T-cell (primary cell): ENCODE measurements around the gene TPRG1L. TPM values are rescaled to one million over a fixed set of nuclear protein-coding genes. Genes with fewer than 3 reads are reported as not detected.

ENCODE experiments used
- ATAC-seq, 4 experiments: fragments of 200-7000 bp in 3 of 4; fragments of 150-1000 bp in 1 of 4; cut with Tn5 transposase; replicated peaks in 1 of 4; 1 replicate in 3 of 4; 2 replicates in 1 of 4; pipeline ENCODE4 v1.10.0; 2021; ENCODE audit warnings: moderate library complexity in 3 of 4, mild to moderate bottlenecking in 2 of 4, moderate number of reproducible peaks in 1 of 4
- CTCF ChIA-PET, 2 donors: fragments of 300-600 bp; sonication (Branson Sonifier 250); formaldehyde crosslinking; loops; one replicate each; lab custom pipeline; 2022; ENCODE audit warnings: antibody characterized with exemption in 2 of 2; lab: Charles Lee
- POLR2A ChIA-PET, 2 donors: fragments of 300-600 bp; sonication (Branson Sonifier 250); formaldehyde crosslinking; loops; one replicate each; lab custom pipeline; 2022; ENCODE audit warnings: antibody characterized with exemption in 2 of 2; lab: Charles Lee
- DNase-seq, 35 experiments: peaks; one replicate each; pipeline versions ENCODE4 v3.0.0 to v3.0.0-alpha.2; 2013 to 2023
- H3K27ac ChIP-seq: one replicate; pipeline ENCODE4 v1.5.1; 2013; ENCODE audit warnings: low read length
- H3K27me3 ChIP-seq, 2 experiments: replicated peaks in 1 of 2; 1 replicate in 1 of 2; 2 replicates in 1 of 2; pipeline versions ENCODE4 v1.6.1 to v1.7.0; 2013; ENCODE audit warnings: low read length in 1 of 2, mixed read lengths in 1 of 2; ENCODE audit not compliant: control insufficient read depth in 2 of 2, insufficient read depth in 2 of 2; ENCODE audit errors: extremely low read depth in 1 of 2
- H3K36me3 ChIP-seq, 2 donors: 1 replicate in 1 of 2; 2 replicates in 1 of 2; pipeline versions ENCODE4 v1.6.1 to v1.7.0; 2013; ENCODE audit warnings: low read length in 1 of 2; ENCODE audit not compliant: control insufficient read depth in 2 of 2, insufficient read depth in 1 of 2; ENCODE audit errors: extremely low read depth in 1 of 2
- H3K4me1 ChIP-seq, 2 experiments: 1 replicate in 1 of 2; 2 replicates in 1 of 2; pipeline versions ENCODE4 v1.6.1 to v1.7.0; 2013; ENCODE audit warnings: low read length in 2 of 2, mixed read lengths in 1 of 2; ENCODE audit not compliant: insufficient read depth in 2 of 2, control insufficient read depth in 1 of 2; ENCODE audit errors: extremely low read depth in 1 of 2
- H3K4me3 ChIP-seq, 2 donors: 1 replicate in 1 of 2; 2 replicates in 1 of 2; pipeline versions ENCODE4 v1.5.1 to v1.7.0; 2013; ENCODE audit warnings: mild to moderate bottlenecking in 2 of 2, low read length in 1 of 2, moderate library complexity in 1 of 2; ENCODE audit not compliant: control insufficient read depth in 1 of 2; ENCODE audit errors: extremely low read depth in 1 of 2
- H3K9me3 ChIP-seq: 2 replicates; pipeline ENCODE4 v1.7.0; 2013
- H3K27ac Mint-ChIP-seq, 2 donors: one replicate each; pipeline ENCODE4 v1.8.0; 2020 to 2021; ENCODE audit warnings: mild to moderate bottlenecking in 2 of 2, mixed read lengths in 2 of 2
- H3K27me3 Mint-ChIP-seq, 2 donors: one replicate each; pipeline ENCODE4 v1.8.0; 2021 to 2022; ENCODE audit warnings: mixed read lengths in 2 of 2
- H3K36me3 Mint-ChIP-seq: one replicate; pipeline ENCODE4 v1.8.0; 2021; ENCODE audit warnings: mixed read lengths
- H3K4me1 Mint-ChIP-seq, 3 donors: one replicate each; pipeline ENCODE4 v1.8.0; 2020 to 2022; ENCODE audit warnings: mixed read lengths in 3 of 3, mild to moderate bottlenecking in 1 of 3
- H3K4me3 Mint-ChIP-seq, 3 donors: one replicate each; pipeline ENCODE4 v1.8.0; 2020 to 2022; ENCODE audit warnings: mild to moderate bottlenecking in 3 of 3, mixed read lengths in 3 of 3, moderate library complexity in 3 of 3
- H3K9me3 Mint-ChIP-seq, 3 donors: one replicate each; pipeline ENCODE4 v1.8.0; 2020 to 2022; ENCODE audit warnings: mixed read lengths in 3 of 3
- WGBS: methylation state at CpG from one replicate; pipeline ENCODE4 v1.1.5; 2013; ENCODE audit warnings: missing lambda C conversion rate; ENCODE audit not compliant: insufficient coverage; 5-methylcytosine and 5-hydroxymethylcytosine counted together
- total RNA-seq, 35 experiments: library from RNA in 6 of 35; stranded (reverse) in 6 of 35; fragments of 120-200 nt in 1 of 35; gene quantifications; one replicate each; pipeline versions ENCODE4 v1.2.1 to v1.2.4 and lab custom pipeline; 2013 to 2026

The TPRG1L gene
- total RNA-seq, 5 donors from 2014 or later (not counting 1 experiment from before 2014, with no cell fraction given) = 36.7 to 48.5 (median 45.4) TPM

DNA sequence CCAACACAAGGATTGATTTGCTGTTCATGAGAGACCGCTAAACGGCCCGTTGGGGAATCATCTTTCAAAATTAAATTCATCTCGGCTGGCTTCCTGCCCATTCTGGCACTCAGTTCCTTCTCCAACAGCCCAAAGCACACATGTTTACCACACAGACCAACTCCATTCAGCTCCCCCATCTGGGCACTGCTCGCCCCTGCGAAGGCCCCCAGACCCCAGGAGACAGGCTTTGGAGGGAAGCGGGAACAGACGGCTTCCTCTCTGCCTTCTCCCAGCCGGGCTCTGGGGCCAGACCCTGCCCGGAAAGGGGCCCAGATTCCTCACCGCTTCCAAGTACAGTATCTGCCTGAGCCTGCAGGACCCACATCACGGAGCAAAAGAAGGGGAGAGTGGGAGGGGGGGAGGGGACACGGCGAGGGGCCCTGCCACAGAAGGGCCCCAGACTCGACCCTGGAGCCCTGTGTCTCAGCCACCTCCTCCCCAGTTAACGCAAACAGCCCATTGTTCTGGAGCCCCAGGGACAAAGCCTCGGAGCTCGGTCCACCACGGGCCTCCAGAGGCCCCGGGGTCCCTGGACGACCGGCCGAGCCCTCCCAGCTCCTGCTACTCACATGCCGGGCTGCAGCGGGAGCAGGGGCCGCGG, 14.2 kb upstream of the TPRG1L start:
- Histone ChIP-seq H3K4me1 (peaks cover 0 to 19% of the 10 kb centered on the region in 2 experiments), H3K27me3 (peaks cover 0 to 77% of the 10 kb centered on the region in 2 experiments), H3K9me3 (no peaks in the 10 kb centered on the region), H3K4me3 (peak overlapping the region; percentile 12 to 64), H3K27ac (no peak overlapping the region), H3K36me3 (no peaks in the 10 kb centered on the region)
- H3K27me3 Mint-ChIP-seq = peaks cover 3 to 20% of the 10 kb centered on the region in 2 donors
- ChIA-PET CTCF (no interaction called here), POLR2A (no interaction called here)
- H3K36me3 Mint-ChIP-seq = no peaks in the 10 kb centered on the region
- H3K9me3 Mint-ChIP-seq = no peaks in the 10 kb centered on the region
- H3K27ac Mint-ChIP-seq = no peak overlapping the region
- H3K4me1 Mint-ChIP-seq = peaks cover 0 to 10% (median 9%) of the 10 kb centered on the region in 3 donors
- H3K4me3 Mint-ChIP-seq = peak overlapping the region; percentile 51 to 77 (median 67)
- ATAC-seq (peak in 3 of 4 experiments; percentile 3 to 10 (median 5)), DNase-seq (no peak)
- 6% methylated on average over 18 of the region's 27 CpGs for WGBS

DNA sequence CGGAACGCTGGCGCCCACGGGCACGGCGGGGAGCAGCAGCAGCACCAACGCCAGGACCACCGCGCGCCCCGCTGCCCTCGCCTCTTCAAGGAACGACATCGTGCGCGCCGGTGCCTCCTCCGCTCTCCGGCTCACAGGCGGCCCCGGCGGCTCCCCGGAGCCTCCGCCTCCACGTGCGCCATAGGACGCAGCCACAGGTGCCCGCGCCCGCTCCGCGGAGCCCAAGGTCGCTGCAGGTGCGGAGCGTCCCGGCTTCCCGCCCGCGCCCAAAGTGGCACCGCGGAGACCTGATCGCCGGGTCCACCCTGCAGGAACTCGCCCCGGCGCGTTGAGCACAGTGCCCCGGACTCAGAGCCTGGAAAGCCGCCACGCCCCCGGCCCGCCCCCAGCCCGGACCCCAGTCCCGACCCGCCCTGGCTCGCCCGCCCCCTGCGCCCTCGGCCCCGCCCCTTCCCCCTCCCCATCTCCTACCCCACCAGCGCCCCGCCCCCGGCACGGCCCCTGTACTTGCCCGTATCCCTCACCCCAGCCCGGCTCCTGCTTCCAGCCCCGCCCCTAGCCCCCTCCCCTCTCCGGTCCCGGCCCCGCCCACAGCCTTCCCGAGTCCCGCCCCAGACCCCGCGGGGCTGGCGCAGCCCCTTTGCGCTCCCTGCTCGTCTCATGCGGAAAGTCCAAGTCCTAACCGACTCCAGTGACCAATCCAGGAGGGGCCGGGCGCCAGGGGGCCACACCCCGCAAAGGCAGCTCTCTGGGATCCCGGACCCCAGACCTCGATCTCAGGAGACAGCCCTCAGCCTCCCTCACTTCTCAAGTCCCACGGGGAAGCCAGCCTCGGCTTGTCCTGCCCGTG, 13.4 kb upstream of the TPRG1L start, which contains the start of gene MEGF6:
MEGF6 (minus strand) TSS at position 339 of the 850 bp plus-strand sequence; CDS start at position 99, 240 bp downstream.
- no peak within 1 kb of the TSS for H3K27ac Mint-ChIP-seq

DNA sequence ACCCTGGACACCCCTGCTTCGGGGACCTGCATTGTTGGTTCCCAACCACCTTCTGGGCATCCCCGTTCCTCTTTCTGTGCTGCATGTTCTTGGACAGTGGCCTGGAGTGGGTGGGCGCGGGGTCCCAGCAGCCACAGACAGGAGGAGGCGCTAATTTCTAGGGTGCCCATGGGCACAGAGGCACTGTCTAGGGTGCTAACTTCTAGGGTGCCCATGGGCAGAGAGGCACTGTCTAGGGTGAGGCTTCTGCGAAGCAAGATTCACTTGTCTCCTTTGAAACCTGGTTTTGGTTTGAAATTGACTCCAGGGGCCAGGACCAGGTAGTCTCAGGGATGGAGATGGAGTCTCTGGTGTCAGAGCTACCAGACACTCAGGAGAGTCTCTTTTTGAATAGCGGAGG, 12.7 kb upstream of the TPRG1L start:
- WGBS = 47% methylated on average over 7 of the region's 7 CpGs
- no peaks in the 10 kb centered on the region for H3K9me3 Mint-ChIP-seq
- Histone ChIP-seq H3K36me3 (no peaks in the 10 kb centered on the region), H3K27me3 (peaks cover 0 to 66% of the 10 kb centered on the region in 2 experiments), H3K27ac (no peak overlapping the region), H3K4me3 (no peak overlapping the region), H3K9me3 (no peaks in the 10 kb centered on the region), H3K4me1 (peaks cover 0 to 19% of the 10 kb centered on the region in 2 experiments)
- H3K36me3 Mint-ChIP-seq = no peaks in the 10 kb centered on the region
- peaks cover 3 to 21% of the 10 kb centered on the region in 2 donors for H3K27me3 Mint-ChIP-seq
- DNase-seq = no peak
- ChIA-PET POLR2A (no interaction called here), CTCF (no interaction called here)
- H3K4me3 Mint-ChIP-seq = peak overlapping the region; percentile 73 to 79 (median 77)
- no peak overlapping the region for H3K27ac Mint-ChIP-seq
- H3K4me1 Mint-ChIP-seq = peaks cover 0 to 10% (median 9%) of the 10 kb centered on the region in 3 donors
- ATAC-seq = no peak

More for the DNA sequence above, 13.4 kb upstream of the TPRG1L start, which contains the start of gene MEGF6:
- DNase-seq (peak in 20 of 35 experiments; percentile 8 to 66 (median 34)), ATAC-seq (peak; percentile 70 to 82 (median 74))
- peaks cover 3 to 21% of the 10 kb centered on the region in 2 donors for H3K27me3 Mint-ChIP-seq
- H3K27me3 ChIP-seq = peaks cover 0 to 71% of the 10 kb centered on the region in 2 experiments
- H3K27ac ChIP-seq = no peak within 1 kb of the TSS
- ChIA-PET POLR2A (no interaction called here), CTCF (no interaction called here)
- peaks cover 0 to 19% of the 10 kb centered on the region in 2 experiments for H3K4me1 ChIP-seq
- H3K4me1 Mint-ChIP-seq = peaks cover 0 to 10% (median 9%) of the 10 kb centered on the region in 3 donors
- H3K4me3 ChIP-seq = peak within 1 kb of the TSS; percentile 30 to 64
- H3K4me3 Mint-ChIP-seq = peak within 1 kb of the TSS; percentile 73 to 79 (median 77)
- 1% methylated on average over 70 of the region's 87 CpGs for WGBS
- no peaks in the 10 kb centered on the region for H3K9me3 Mint-ChIP-seq
- H3K9me3 ChIP-seq = no peaks in the 10 kb centered on the region
- H3K36me3 Mint-ChIP-seq = no peaks in the 10 kb centered on the region
- no peaks in the 10 kb centered on the region for H3K36me3 ChIP-seq

DNA sequence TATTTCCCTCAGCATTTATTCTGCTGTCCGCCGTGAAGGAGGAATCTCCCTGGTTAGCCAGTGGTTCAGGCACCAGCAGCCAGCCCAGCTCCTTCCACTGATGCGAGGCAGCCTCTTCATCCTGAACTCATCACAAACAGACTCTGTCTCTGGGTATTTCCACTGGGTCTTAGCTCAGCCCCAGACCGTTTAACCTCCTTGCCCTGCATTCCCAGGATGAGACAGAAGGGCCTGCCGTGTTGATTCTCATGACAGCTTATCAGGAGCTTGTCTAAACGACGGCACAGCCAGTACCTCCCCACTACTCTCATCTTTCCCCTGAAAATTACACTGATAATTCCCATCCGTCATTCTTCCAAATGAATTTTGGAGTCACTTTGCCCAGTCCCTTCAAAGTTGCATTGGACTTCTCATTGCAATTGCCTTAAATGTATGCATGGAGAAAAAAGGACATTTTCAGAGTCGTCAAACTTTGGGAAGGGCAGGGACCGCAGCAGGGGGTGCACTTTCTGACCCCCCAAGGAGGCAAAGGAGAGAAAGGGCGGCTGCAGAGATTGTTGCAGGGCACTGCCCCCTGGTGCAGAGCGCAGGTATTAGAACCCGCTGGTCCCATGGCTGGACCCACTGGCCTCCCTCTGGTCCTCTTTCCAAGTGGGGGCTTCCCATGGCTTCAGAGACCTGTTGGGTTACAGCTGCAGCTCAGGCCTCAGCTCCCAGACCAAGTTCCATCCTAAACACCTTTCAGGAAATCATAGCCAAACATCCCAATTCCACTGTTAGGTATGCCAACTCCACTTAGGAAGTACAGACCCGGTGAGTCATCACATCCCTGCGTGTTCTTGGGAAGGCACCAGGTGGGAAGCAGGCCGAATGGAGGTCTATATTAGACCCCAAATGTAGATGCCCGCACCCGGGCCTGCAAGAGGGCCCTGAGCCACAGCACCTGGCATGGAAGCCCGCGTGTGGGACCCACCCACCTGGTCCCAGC, 9.8 kb upstream of the TPRG1L start:
- ChIA-PET POLR2A (interaction anchor here in 1 of 2 donors (0.6 kb wide), 1 partner anchor 57 kb away, joined by 4 read pairs; no protein-coding TSS in a partner anchor), CTCF (interaction anchor here (0.6 to 1.2 kb wide), 3 partner anchors 51 to 144 kb away, joined by 3 read pairs; no protein-coding TSS in a partner anchor)
- peaks cover 0 to 47% of the 10 kb centered on the region in 2 experiments for H3K27me3 ChIP-seq
- DNase-seq = peak in 2 of 35 experiments; percentile 28 to 34
- H3K36me3 Mint-ChIP-seq = no peaks in the 10 kb centered on the region
- H3K9me3 ChIP-seq = no peaks in the 10 kb centered on the region
- H3K36me3 ChIP-seq = no peaks in the 10 kb centered on the region
- H3K4me1 ChIP-seq = peaks cover 2 to 25% of the 10 kb centered on the region in 2 experiments
- WGBS = 62% methylated on average over 15 of the region's 20 CpGs
- peaks cover 10 to 19% (median 16%) of the 10 kb centered on the region in 3 donors for H3K4me1 Mint-ChIP-seq
- no peak for ATAC-seq
- H3K27ac Mint-ChIP-seq = no peak overlapping the region
- H3K4me3 Mint-ChIP-seq = no peak overlapping the region
- no peak overlapping the region for H3K27ac ChIP-seq
- peaks cover 3 to 6% of the 10 kb centered on the region in 2 donors for H3K27me3 Mint-ChIP-seq
- H3K9me3 Mint-ChIP-seq = no peaks in the 10 kb centered on the region
- no peak overlapping the region for H3K4me3 ChIP-seq

DNA sequence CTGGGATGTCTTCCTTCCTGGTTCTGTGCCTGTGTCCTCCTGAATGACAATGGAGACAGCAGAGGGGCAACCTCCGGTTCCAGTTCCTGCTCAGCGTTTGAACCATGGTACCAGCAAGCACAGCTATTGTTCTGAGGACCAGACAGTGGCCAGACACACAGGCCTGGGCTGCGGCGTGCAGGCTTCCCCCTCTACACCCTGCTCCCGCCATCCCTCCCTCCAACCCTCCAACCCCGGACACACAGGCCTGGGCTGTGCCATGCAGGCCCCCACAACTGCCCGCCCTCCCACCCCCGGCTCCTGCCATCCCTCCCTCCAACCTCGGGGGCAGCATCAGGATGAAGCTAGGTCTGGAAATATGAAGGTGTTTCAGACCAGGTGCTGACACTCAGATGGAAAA, 8.0 kb upstream of the TPRG1L start:
- no peak for ATAC-seq
- Mint-ChIP-seq H3K27ac (no peak overlapping the region), H3K4me1 (peaks cover 16 to 21% (median 19%) of the 10 kb centered on the region in 3 donors), H3K9me3 (no peaks in the 10 kb centered on the region), H3K4me3 (no peak overlapping the region), H3K27me3 (peaks cover 2 to 3% of the 10 kb centered on the region in 2 donors), H3K36me3 (no peaks in the 10 kb centered on the region)
- no peak for DNase-seq
- H3K27me3 ChIP-seq = peaks cover 0 to 34% of the 10 kb centered on the region in 2 experiments
- no peak overlapping the region for H3K4me3 ChIP-seq
- ChIA-PET CTCF (no interaction called here), POLR2A (no interaction called here)
- no peaks in the 10 kb centered on the region for H3K36me3 ChIP-seq
- 95% methylated on average over 4 of the region's 9 CpGs for WGBS
- peaks cover 2 to 18% of the 10 kb centered on the region in 2 experiments for H3K4me1 ChIP-seq
- no peaks in the 10 kb centered on the region for H3K9me3 ChIP-seq
- no peak overlapping the region for H3K27ac ChIP-seq
